Neural progenitor cell (in vitro differentiated cells): ENCODE data around the gene GOPC.

Experiments
- CTCF ChIP-seq: fragments of 200-600 bp; sonication (generic); IDR thresholded peaks from 2 replicates; pipeline ENCODE4 v1.5.1; 2017; ENCODE audit warnings: antibody characterized with exemption, mild to moderate bottlenecking
- EZH2 ChIP-seq: fragments of 200-600 bp; sonication (generic); IDR thresholded peaks from 2 replicates; pipeline ENCODE4 v1.6.1; 2017; ENCODE audit warnings: antibody characterized with exemption, mild to moderate bottlenecking, moderate library complexity
- EZH2phosphoT487 ChIP-seq: fragments of 200-600 bp; sonication (generic); IDR thresholded peaks from 2 replicates; pipeline ENCODE4 v1.6.1; 2017; ENCODE audit warnings: antibody characterized with exemption

DNA sequence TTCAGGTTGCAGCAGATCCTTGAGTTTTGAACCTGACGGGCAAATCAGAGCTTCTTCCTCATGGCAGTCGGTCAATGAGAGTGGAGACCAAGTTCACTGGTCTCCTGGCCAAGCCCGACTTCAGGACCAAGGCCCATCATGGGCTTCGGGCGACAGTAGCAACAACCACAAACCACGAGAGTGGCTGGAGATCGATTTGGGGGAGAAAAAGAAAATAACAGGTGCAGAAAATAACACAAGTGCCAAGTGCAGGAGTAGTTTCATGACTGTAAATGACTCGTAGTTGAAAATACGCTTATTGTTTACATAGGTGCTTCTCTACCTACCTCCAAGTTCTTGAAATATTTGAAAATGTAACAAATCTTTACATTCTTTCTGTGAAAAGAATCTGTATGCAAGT, 63.7 kb downstream of the GOPC start:
- no peak for TF ChIP-seq CTCF
- TF ChIP-seq EZH2: no peak
- TF ChIP-seq EZH2phosphoT487: no peak
